ENCODE results near the gene TEAD2.

Gene TEAD2

DNA sequence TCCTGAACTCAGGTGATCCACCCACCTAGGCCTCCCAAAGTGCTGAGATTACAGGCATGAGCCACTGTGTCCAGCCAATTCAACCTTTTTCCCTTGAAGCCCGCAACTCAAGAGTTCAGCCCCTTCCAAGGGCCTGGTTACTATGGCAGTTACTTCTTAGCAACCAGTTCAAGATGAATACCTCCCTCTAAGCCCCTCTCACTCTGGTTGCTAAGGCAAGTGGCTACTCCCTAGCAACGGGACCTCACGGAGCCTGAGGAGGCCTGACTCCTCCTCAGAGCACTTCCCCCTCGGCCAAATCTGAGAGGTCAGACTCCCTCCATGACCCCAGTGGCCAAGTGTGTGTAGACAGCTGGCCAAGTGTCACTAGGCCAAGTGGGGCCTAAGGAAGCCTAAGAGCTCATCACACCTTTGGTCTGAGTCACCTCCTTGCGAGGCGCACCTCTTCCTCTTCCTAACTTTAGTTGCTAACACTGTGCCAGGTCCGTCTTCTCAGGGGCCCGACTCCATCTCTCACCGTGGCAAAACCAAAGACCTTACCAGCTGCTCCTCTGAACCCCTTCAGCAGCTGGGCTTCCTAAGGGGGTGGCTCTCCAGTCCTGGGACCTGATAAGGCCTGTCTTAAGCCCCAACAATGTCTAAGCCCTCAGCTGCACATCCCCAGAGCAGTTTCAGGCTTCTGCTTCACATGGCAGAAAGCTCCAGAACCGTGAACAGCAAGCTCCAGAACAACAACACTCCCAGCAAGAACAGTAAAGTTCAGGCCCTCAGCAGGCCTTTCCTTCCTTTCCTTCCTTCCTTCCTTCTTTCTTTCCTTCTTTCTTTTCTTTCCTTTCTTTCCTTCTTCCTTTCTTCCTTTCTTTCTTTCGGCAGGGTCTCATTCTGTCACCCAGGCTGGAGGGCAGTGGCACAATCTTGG is 17.5 kb downstream of the TEAD2 start:
- no peak for DNase-seq (ENCODE audit: low read depth, low spot score)
- Histone ChIP-seq H3K27me3 (ENCODE audit: insufficient read depth, insufficient read length) (no peaks in the 10 kb centered on the region), H3K36me3 (ENCODE audit: insufficient read depth, insufficient read length, low read length) (peaks cover 84% of the 10 kb centered on the region), H3K4me1 (ENCODE audit: insufficient read depth, insufficient read length) (peaks cover under 1% of the 10 kb centered on the region), H3K9me3 (ENCODE audit: insufficient read depth, low read length) (0 out of 2 replicates have a peak, but pooled peaks cover 3% of the 10 kb centered on the region), H3K4me3 (ENCODE audit: insufficient read length, low read depth) (no peak overlapping the region), H3K9ac (ENCODE audit: insufficient read length, low read depth) (no peak overlapping the region)
- TF ChIP-seq YY1 (IDR thresholded peaks at IDR 0.05; ENCODE audit: insufficient read depth, insufficient read length): no peak
- no peak for TF ChIP-seq ZNF274 (IDR thresholded peaks at IDR 0.05; ENCODE audit: low read depth, low read length)
- no peak for TF ChIP-seq SUZ12 (IDR thresholded peaks at IDR 0.05; ENCODE audit: extremely low read depth, insufficient read depth, insufficient read length)

DNA sequence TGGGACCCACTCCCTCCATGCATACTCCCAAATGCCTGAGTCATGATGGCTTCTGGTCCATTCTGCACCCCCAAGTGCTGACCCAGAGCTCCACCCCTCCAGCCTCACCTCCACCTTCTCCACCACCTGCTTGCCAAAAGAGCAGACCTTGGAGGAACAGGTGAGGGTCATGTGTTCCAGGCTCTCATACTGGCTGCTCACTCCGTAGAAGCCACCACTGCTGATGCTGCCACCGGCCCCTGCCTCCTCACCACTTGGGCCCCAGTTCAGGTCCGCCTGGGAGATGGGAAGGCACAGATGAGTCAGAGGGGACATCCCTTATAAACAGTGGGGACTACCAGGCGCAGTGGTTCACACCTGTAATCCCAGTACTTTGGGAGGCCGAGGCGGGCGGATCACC is 19.1 kb downstream of the TEAD2 start:
- H3K9ac ChIP-seq (ENCODE audit: insufficient read length, low read depth): no peak overlapping the region
- no peak overlapping the region for H3K4me3 ChIP-seq (ENCODE audit: insufficient read length, low read depth)
- no peak for TF ChIP-seq ZNF274 (IDR thresholded peaks at IDR 0.05; ENCODE audit: low read depth, low read length)
- TF ChIP-seq YY1 (IDR thresholded peaks at IDR 0.05; ENCODE audit: insufficient read depth, insufficient read length): no peak
- no peak for TF ChIP-seq SUZ12 (IDR thresholded peaks at IDR 0.05; ENCODE audit: extremely low read depth, insufficient read depth, insufficient read length)
- H3K27me3 ChIP-seq (ENCODE audit: insufficient read depth, insufficient read length): no peaks in the 10 kb centered on the region
- no peak for DNase-seq (ENCODE audit: low read depth, low spot score)
- peaks cover 12% of the 10 kb centered on the region for H3K4me1 ChIP-seq (ENCODE audit: insufficient read depth, insufficient read length)
- H3K36me3 ChIP-seq (ENCODE audit: insufficient read depth, insufficient read length, low read length): peaks cover 80% of the 10 kb centered on the region
- H3K9me3 ChIP-seq (ENCODE audit: insufficient read depth, low read length): no peaks in the 10 kb centered on the region

DNA sequence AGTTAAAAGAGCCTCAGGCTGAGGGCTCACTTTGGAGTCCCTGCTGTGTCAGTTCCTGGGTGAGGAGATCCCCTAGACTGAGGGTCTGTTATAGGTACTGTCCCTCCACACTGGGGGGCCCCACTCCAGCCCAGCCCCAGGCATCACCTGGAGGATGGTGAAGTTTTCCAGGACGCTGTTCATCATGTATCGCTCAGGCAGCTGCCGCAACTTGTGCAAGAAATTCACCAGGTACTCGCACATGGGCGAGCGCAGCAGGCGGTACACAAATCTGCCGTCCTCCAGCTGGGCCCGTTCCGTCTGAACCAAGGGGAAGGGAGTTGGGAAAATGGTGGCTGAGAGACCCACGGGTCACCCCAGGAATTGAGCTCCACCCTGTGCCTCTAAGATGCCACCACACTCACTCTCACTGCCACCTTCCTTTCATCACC is 19.9 kb downstream of the TEAD2 start:
- H3K4me3 ChIP-seq (ENCODE audit: insufficient read length, low read depth): no peak overlapping the region
- H3K36me3 ChIP-seq (ENCODE audit: insufficient read depth, insufficient read length, low read length): peaks cover 72% of the 10 kb centered on the region
- H3K9me3 ChIP-seq (ENCODE audit: insufficient read depth, low read length): no peaks in the 10 kb centered on the region
- no peak overlapping the region for H3K9ac ChIP-seq (ENCODE audit: insufficient read length, low read depth)
- peaks cover 12% of the 10 kb centered on the region for H3K4me1 ChIP-seq (ENCODE audit: insufficient read depth, insufficient read length)
- no peak for TF ChIP-seq SUZ12 (IDR thresholded peaks at IDR 0.05; ENCODE audit: extremely low read depth, insufficient read depth, insufficient read length)
- no peak for TF ChIP-seq YY1 (IDR thresholded peaks at IDR 0.05; ENCODE audit: insufficient read depth, insufficient read length)
- no peak for TF ChIP-seq ZNF274 (IDR thresholded peaks at IDR 0.05; ENCODE audit: low read depth, low read length)
- no peaks in the 10 kb centered on the region for H3K27me3 ChIP-seq (ENCODE audit: insufficient read depth, insufficient read length)
- no peak for DNase-seq (ENCODE audit: low read depth, low spot score)

DNA sequence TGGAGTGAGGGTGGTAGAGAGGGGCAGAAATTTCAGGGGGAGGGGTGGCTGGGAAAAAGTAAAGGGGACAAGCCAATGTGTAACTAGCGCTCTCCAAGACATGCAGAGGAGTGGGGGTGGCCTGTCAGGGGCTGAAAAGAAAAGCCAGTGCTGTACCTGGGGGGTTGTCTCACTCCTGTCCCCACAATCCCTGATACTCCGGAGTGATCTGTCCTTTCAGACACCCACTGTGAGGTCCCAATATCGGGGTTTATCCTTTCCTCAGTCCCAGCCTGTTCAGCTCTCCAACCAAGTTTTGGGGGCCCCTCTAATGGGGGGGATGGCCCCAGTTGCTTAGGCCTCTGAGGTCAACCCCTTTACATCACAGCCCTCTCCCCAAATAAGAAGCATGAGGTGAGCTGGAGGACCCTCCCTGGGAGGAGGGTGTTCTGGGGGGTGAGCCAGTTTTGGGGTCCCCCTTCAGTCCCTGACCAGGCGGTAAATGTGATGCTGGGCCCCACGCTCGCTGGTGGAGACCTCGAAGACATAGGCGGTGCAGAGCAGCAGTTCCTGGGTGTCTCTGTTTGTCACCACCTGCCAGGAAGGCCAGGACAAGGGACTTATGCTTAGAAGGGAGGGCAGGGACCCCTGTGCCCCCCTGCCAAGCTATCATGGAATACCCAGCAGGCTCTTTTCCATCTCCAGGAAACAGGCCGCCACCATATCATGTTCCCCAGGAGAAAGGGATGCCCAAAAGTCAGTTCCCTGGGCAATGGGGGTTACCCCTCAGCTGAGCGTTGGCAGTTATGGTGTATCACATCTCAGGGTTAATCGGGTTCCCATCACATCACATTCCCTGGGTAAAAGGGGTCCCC is 21.1 kb downstream of the TEAD2 start:
- Histone ChIP-seq H3K36me3 (ENCODE audit: insufficient read depth, insufficient read length, low read length) (peaks cover 66% of the 10 kb centered on the region), H3K9ac (ENCODE audit: insufficient read length, low read depth) (no peak overlapping the region), H3K9me3 (ENCODE audit: insufficient read depth, low read length) (no peaks in the 10 kb centered on the region), H3K4me1 (ENCODE audit: insufficient read depth, insufficient read length) (peaks cover 12% of the 10 kb centered on the region), H3K4me3 (ENCODE audit: insufficient read length, low read depth) (no peak overlapping the region), H3K27me3 (ENCODE audit: insufficient read depth, insufficient read length) (no peaks in the 10 kb centered on the region)
- TF ChIP-seq SUZ12 (IDR thresholded peaks at IDR 0.05; ENCODE audit: extremely low read depth, insufficient read depth, insufficient read length) (no peak), YY1 (IDR thresholded peaks at IDR 0.05; ENCODE audit: insufficient read depth, insufficient read length) (no peak), ZNF274 (IDR thresholded peaks at IDR 0.05; ENCODE audit: low read depth, low read length) (no peak)
- DNase-seq (ENCODE audit: low read depth, low spot score): no peak

DNA sequence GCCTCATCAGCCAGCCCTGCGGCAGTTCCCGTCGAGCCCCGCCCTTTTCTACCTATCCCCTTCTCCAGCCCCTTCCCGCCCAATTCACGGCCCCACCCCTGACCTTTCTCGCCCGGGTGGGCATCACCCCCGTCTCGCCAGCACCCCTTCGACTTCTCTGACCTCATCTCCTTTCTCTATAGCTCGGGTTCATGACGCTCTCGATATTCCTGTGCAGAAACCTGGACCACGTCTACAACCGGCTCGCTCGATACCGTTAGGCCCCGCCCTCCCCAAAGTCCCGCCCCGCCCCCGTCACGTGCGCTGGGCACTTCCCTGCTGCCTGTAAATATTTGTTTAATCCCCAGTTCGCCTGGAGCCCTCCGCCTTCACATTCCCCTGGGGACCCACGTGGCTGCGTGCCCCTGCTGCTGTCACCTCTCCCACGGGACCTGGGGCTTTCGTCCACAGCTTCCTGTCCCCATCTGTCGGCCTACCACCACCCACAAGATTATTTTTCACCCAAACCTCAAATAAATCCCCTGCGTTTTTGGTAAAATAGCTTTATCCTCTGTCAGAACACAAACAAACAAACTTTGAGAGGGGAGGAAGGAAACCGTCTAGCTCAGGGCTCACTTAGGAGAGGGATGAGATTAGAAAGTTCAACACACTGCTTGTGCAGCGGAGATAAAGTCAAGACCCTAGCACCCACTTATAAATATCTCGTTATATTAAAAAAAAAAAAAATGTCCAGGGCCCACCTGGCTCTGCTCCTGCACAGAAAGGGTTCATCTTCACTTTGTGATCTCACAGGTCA is 21.9 kb downstream of the TEAD2 start:
- no peaks in the 10 kb centered on the region for H3K9me3 ChIP-seq (ENCODE audit: insufficient read depth, low read length)
- H3K4me3 ChIP-seq (ENCODE audit: insufficient read length, low read depth): no peak overlapping the region
- H3K36me3 ChIP-seq (ENCODE audit: insufficient read depth, insufficient read length, low read length): peaks cover 68% of the 10 kb centered on the region
- TF ChIP-seq SUZ12 (IDR thresholded peaks at IDR 0.05; ENCODE audit: extremely low read depth, insufficient read depth, insufficient read length): no peak
- TF ChIP-seq YY1 (IDR thresholded peaks at IDR 0.05; ENCODE audit: insufficient read depth, insufficient read length): no peak
- TF ChIP-seq ZNF274 (IDR thresholded peaks at IDR 0.05; ENCODE audit: low read depth, low read length): no peak
- H3K4me1 ChIP-seq (ENCODE audit: insufficient read depth, insufficient read length): peaks cover 12% of the 10 kb centered on the region
- no peak for DNase-seq (ENCODE audit: low read depth, low spot score)
- no peak overlapping the region for H3K9ac ChIP-seq (ENCODE audit: insufficient read length, low read depth)
- H3K27me3 ChIP-seq (ENCODE audit: insufficient read depth, insufficient read length): no peaks in the 10 kb centered on the region

DNA sequence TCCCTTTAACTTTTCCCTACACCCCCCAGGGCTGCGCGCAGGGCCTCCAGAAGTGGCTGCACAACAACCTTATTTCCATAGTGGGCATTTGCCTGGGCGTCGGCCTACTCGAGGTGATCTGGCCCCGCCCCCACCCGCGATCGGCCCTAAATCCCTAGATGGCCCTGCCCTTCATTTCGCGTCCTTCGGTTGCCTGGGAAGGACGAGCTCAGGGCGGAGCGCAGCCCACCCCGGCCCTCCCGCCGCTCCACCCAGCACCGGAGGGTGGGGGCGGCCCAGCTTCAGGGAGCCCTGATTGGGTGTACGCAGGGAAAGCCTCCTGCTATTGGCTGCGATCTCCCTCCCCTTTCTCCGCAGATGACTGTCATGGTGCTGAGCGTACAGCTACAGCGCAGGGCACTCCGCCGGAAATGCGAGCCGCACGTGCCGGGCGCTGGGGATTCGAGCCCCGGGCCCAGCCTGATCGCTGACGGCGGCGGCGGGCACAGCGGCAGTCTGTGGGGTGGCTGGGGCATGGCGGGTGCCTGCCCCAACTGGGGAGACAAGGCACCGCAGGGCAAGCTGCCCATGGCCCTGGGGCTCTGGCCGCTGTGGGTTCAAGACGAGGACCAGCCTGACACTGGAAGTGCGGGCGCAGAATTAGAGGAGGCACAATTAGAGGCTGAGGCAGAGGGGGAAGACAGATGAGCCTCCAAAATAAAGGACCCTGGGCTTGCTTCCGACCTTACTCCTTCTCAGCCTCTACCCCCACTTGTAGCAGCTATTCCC is 22.7 kb downstream of the TEAD2 start:
- no peaks in the 10 kb centered on the region for H3K9me3 ChIP-seq (ENCODE audit: insufficient read depth, low read length)
- no peak overlapping the region for H3K9ac ChIP-seq (ENCODE audit: insufficient read length, low read depth)
- H3K36me3 ChIP-seq (ENCODE audit: insufficient read depth, insufficient read length, low read length): peaks cover 66% of the 10 kb centered on the region
- peaks cover 12% of the 10 kb centered on the region for H3K4me1 ChIP-seq (ENCODE audit: insufficient read depth, insufficient read length)
- TF ChIP-seq YY1 (IDR thresholded peaks at IDR 0.05; ENCODE audit: insufficient read depth, insufficient read length): no peak
- no peak for TF ChIP-seq SUZ12 (IDR thresholded peaks at IDR 0.05; ENCODE audit: extremely low read depth, insufficient read depth, insufficient read length)
- no peak for TF ChIP-seq ZNF274 (IDR thresholded peaks at IDR 0.05; ENCODE audit: low read depth, low read length)
- H3K27me3 ChIP-seq (ENCODE audit: insufficient read depth, insufficient read length): no peaks in the 10 kb centered on the region
- DNase-seq (ENCODE audit: low read depth, low spot score): peak; percentile 76
- no peak overlapping the region for H3K4me3 ChIP-seq (ENCODE audit: insufficient read length, low read depth)

All from NT2/D1 (cell line).